ENCODE data around the gene ALB. TPM values are rescaled to one million over a fixed set of nuclear protein-coding genes. Genes with fewer than 3 reads are reported as not detected.

ALB gene
- total and polyA plus RNA-seq, 2 of the 8 experiments (the other 6 are each of a cell fraction or from before 2014, with no cell fraction given) = 0.12 TPM; not detected in 1

GRCh38 chr4:73426666-73427065, 22.6 kb downstream of the ALB start:
- no peak overlapping the region for H4K5ac ChIP-seq (ENCODE audit: insufficient read length, low read depth, low read length)
- WGBS, 2 experiments (ENCODE audit: extremely low coverage in 1 of 2, insufficient coverage in 1 of 2, insufficient read length in 1 of 2, insufficient replicate concordance in 2 of 2, low coverage in 1 of 2, low lambda C conversion rate in 2 of 2, missing lambda C conversion rate in 1 of 2) = 72% methylated on average over 3 of the region's 3 CpGs; no CpG with 5 or more reads in 1 of the 2 experiments
- no peak overlapping the region for H3K23ac ChIP-seq (ENCODE audit: insufficient read length)
- no peaks in the 10 kb centered on the region for H3K9me3 ChIP-seq (ENCODE audit: insufficient read depth in 2 of 2, low read depth in 1 of 2, low read length in 1 of 2)
- H3K4me1 ChIP-seq (replicated peaks in 1 of 4; ENCODE audit: control insufficient read depth in 3 of 4, insufficient read depth in 4 of 4, low read length in 3 of 4) = no peaks in the 10 kb centered on the region
- no peak overlapping the region for H2BK15ac ChIP-seq (ENCODE audit: low read length)
- no peak overlapping the region for H3K9ac ChIP-seq (replicated peaks in 1 of 4; ENCODE audit: extremely low read depth in 1 of 4, low read depth in 3 of 4, low read length in 3 of 4)
- H3K79me1 ChIP-seq (ENCODE audit: low read depth, low read length) = no peaks in the 10 kb centered on the region
- no peaks in the 10 kb centered on the region for H3K23me2 ChIP-seq (ENCODE audit: low read depth, low read length)
- no peak overlapping the region for H3K4me2 ChIP-seq (ENCODE audit: insufficient read depth in 1 of 2, low read depth in 2 of 2, low read length in 2 of 2)
- H2BK120ac ChIP-seq (replicated peaks; ENCODE audit: low read depth, low read length) = no peak overlapping the region
- H3K14ac ChIP-seq (ENCODE audit: insufficient read length) = no peak overlapping the region
- no peaks in the 10 kb centered on the region for H3K36me3 ChIP-seq (ENCODE audit: control insufficient read depth in 2 of 4, insufficient read depth in 4 of 4, low read length in 3 of 4)
- no peak overlapping the region for H2AK5ac ChIP-seq (ENCODE audit: low read depth, low read length)
- H3K56ac ChIP-seq (replicated peaks; ENCODE audit: insufficient read length, low read depth, low read length) = no peak overlapping the region
- H4K8ac ChIP-seq (ENCODE audit: extremely low read depth, insufficient read depth, low read length) = no peak overlapping the region
- no peak for FAIRE-seq
- no peaks in the 10 kb centered on the region for H3K27me3 ChIP-seq (replicated peaks in 1 of 4; ENCODE audit: control insufficient read depth in 3 of 4, extremely low read depth in 1 of 4, insufficient read depth in 3 of 4, low read length in 3 of 4)
- ChIA-PET POLR2A (ENCODE audit: partially characterized antibody) (no interaction called here), CTCF (ENCODE audit: partially characterized antibody) (interaction anchor here (1.4 kb wide), 1 partner anchor 85 kb away, joined by 7 read pairs; no protein-coding TSS in a partner anchor)
- no peak overlapping the region for H3K18ac ChIP-seq (ENCODE audit: extremely low read depth, low read length)
- TF ChIP-seq SIN3A (conservative IDR thresholded peaks at IDR 0.05 in 1 of 2, IDR thresholded peaks at IDR 0.05 in 1 of 2; ENCODE audit: low read depth in 1 of 2, low read length in 2 of 2) (no peak), BCL11A (IDR thresholded peaks at IDR 0.05; ENCODE audit: low read depth in 2 of 2, low read length in 2 of 2) (no peak), YY1 (IDR thresholded peaks at IDR 0.05; ENCODE audit: low read depth, low read length) (no peak), MAFK (IDR thresholded peaks at IDR 0.05; ENCODE audit: low read depth, low read length) (no peak), PHF8 (conservative IDR thresholded peaks at IDR 0.05; ENCODE audit: low read depth, low read length) (no peak), TAF1 (IDR thresholded peaks at IDR 0.05; ENCODE audit: low read depth, low read length) (no peak), CEBPB (IDR thresholded peaks at IDR 0.05; ENCODE audit: low read depth, low read length) (no peak), SP2 (IDR thresholded peaks at IDR 0.05; ENCODE audit: low read length) (no peak), BACH1 (IDR thresholded peaks at IDR 0.05; ENCODE audit: low read length) (no peak), JUN (IDR thresholded peaks at IDR 0.05; ENCODE audit: low read depth, low read length) (no peak), HDAC6 (IDR thresholded peaks at IDR 0.05; ENCODE audit: low read depth, low read length) (no peak), RNF2 (IDR thresholded peaks at IDR 0.05; ENCODE audit: borderline replicate concordance, low read depth, low read length, missing control alignments, poor library complexity, severe bottlenecking) (no peak), TEAD4 (IDR thresholded peaks at IDR 0.05; ENCODE audit: low read depth, low read length) (no peak), POLR2AphosphoS5 (IDR thresholded peaks at IDR 0.05; ENCODE audit: low read depth, low read length) (no peak)
- H4K91ac ChIP-seq (replicated peaks; ENCODE audit: insufficient read length, low read length) = no peak overlapping the region
- H2AFZ ChIP-seq (ENCODE audit: low read length) = no peak overlapping the region
- H3K79me2 ChIP-seq (ENCODE audit: control insufficient read depth in 1 of 2, insufficient read depth in 2 of 2, low read length in 2 of 2) = no peaks in the 10 kb centered on the region
- H2BK5ac ChIP-seq (ENCODE audit: low read depth, low read length) = no peak overlapping the region
- no peak overlapping the region for H3K4ac ChIP-seq (replicated peaks; ENCODE audit: insufficient read length, low read depth, low read length)
- no peak for DNase-seq (ENCODE audit: low read depth in 1 of 2, low spot score in 2 of 2)
- no peaks in the 10 kb centered on the region for H4K20me1 ChIP-seq (replicated peaks in 1 of 2; ENCODE audit: control insufficient read depth in 1 of 2, insufficient read depth in 2 of 2, low read length in 2 of 2)
- no peak overlapping the region for H2BK20ac ChIP-seq (ENCODE audit: low read length)
- no peak overlapping the region for H3K27ac ChIP-seq (ENCODE audit: low read depth, low read length)
- H3K4me3 ChIP-seq (ENCODE audit: extremely low read depth in 1 of 4, insufficient read depth in 2 of 4, low read depth in 3 of 4, low read length in 4 of 4) = no peak overlapping the region
- no peak overlapping the region for H2BK12ac ChIP-seq (ENCODE audit: low read depth, low read length)

Measured in H1 (cell line).